Cardiac muscle cell (in vitro differentiated cells and primary cell): ENCODE measurements around the gene UNC5C. TPM values are rescaled to one million over a fixed set of nuclear protein-coding genes. Genes with fewer than 3 reads are reported as not detected.

Experiments used
- DNase-seq, 2 donors: peaks; one replicate each; pipeline versions ENCODE4 v3.0.0 to v3.0.0-alpha.2; 2010 to 2017; ENCODE audit warnings: low read depth in 1 of 2, low spot score in 1 of 2
- H3K27ac ChIP-seq: fragments of 200-600 bp; sonication (generic); 2 replicates; pipeline ENCODE4 v1.5.1; 2016
- H3K27me3 ChIP-seq: fragments of 200-600 bp; sonication (generic); 2 replicates; pipeline ENCODE4 v1.6.0; 2016; ENCODE audit warnings: control low read depth
- H3K36me3 ChIP-seq: fragments of 200-600 bp; sonication (generic); 2 replicates; pipeline ENCODE4 v1.5.1; 2016; ENCODE audit warnings: control low read depth
- H3K4me1 ChIP-seq: fragments of 200-600 bp; sonication (generic); 2 replicates; pipeline ENCODE4 v1.8.1; 2017; ENCODE audit warnings: low read depth, mild to moderate bottlenecking, mixed run types
- H3K4me3 ChIP-seq: fragments of 200-600 bp; sonication (generic); 2 replicates; pipeline ENCODE4 v1.5.1; 2016; ENCODE audit warnings: mild to moderate bottlenecking
- H3K9me3 ChIP-seq: fragments of 200-600 bp; sonication (generic); 2 replicates; pipeline ENCODE4 v1.5.1; 2017; ENCODE audit warnings: low read depth, mild to moderate bottlenecking, control low read depth
- polyA plus RNA-seq: library from polyadenylated mRNA; unstranded; fragments of >200 nt; fragmentation: Nextera tagmentation; extraction: Ambion mirVana; gene quantifications from 2 replicates; pipeline ENCODE4 v1.2.1, GENCODE V29; 2016
- total RNA-seq: library from RNA; depleted of rRNA; stranded (reverse); fragments of >200 nt; gene quantifications from 2 replicates; pipeline ENCODE4 v1.2.3, GENCODE V29; 2016
- TF ChIP-seq, protein P1 (sequence below): IDR thresholded peaks from 2 replicates; pipeline ENCODE4 v1.5.1; 2012; ENCODE audit warnings: low read depth, mild to moderate bottlenecking, low read length

The UNC5C gene
- total and polyA plus RNA-seq, 2 experiments from 2014 or later, result 13.4 to 28.4 TPM

DNA sequence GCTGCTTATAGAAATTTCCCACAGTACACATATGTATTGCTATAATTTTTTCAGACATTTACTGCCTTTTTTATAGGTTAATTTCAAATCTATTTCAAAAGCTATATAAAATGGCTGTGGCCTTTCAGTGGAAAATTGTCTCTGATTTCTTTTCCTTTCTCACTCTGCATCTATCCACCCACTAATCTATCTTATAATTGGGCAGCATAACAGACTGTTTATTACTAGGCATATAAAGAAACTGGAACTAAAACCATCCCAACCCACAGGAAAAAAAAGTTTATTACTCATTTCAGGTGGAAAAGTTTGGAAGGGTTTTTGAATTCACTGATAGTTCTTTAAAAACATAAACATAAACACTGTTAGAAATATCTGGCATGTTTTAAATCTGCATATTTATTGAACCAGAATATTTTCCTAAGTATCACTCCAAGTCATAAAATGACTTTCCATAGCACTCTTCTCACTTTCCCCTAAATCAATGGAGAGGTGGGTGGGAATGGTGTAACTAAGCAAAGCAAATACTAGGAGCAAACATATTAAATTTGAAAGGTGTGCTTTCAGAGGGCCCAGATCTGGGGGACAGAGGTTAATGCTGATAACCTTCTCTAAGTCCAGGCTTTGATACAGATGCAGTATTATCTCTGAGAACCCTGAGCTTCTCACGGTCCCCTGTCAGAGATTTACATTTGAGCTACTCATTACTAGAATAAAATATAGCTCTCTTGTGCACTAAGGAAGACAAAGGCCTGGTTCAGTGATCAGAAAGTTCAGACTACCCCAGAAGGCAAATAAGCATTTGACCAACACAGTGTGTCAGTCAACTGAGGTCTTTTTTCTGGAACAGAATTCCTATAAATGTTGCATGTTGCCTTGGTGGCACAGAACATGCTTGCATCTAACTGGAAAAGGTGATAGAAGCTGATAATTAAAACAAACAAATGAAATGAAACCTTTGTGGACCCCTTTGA, 328.3 kb downstream of the UNC5C start:
- Histone ChIP-seq H3K4me1 (peaks cover 35% of the 10 kb centered on the region), H3K36me3 (peaks cover 4% of the 10 kb centered on the region), H3K27ac (peak overlapping the region; percentile 71), H3K4me3 (no peak overlapping the region), H3K27me3 (no peaks in the 10 kb centered on the region), H3K9me3 (no peaks in the 10 kb centered on the region)
- DNase-seq, result no peak
- TF ChIP-seq, protein P1, sequence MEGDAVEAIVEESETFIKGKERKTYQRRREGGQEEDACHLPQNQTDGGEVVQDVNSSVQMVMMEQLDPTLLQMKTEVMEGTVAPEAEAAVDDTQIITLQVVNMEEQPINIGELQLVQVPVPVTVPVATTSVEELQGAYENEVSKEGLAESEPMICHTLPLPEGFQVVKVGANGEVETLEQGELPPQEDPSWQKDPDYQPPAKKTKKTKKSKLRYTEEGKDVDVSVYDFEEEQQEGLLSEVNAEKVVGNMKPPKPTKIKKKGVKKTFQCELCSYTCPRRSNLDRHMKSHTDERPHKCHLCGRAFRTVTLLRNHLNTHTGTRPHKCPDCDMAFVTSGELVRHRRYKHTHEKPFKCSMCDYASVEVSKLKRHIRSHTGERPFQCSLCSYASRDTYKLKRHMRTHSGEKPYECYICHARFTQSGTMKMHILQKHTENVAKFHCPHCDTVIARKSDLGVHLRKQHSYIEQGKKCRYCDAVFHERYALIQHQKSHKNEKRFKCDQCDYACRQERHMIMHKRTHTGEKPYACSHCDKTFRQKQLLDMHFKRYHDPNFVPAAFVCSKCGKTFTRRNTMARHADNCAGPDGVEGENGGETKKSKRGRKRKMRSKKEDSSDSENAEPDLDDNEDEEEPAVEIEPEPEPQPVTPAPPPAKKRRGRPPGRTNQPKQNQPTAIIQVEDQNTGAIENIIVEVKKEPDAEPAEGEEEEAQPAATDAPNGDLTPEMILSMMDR, result no peak

DNA sequence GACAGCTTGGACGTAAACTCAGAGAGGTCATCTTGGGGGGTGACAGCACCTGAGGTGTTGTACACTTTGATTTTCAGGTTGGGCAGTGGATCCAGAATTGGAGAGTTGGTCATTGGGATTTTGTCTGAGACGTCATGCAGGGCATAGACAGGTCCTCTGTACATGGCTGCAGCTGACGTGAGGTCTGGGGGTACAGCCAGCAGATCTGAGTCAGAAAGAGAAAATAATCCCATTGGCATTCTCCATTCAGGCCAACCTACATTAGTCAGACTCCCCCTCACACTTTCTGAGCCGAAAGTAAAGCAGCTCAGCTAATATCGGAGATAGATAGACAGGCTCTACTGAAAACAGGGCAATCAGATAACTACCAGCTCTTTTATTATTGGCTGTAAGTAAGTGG, 329.7 kb downstream of the UNC5C start:
- Histone ChIP-seq H3K4me3 (no peak overlapping the region), H3K27ac (no peak overlapping the region), H3K36me3 (peaks cover 4% of the 10 kb centered on the region), H3K9me3 (no peaks in the 10 kb centered on the region), H3K27me3 (no peaks in the 10 kb centered on the region), H3K4me1 (peaks cover 35% of the 10 kb centered on the region)
- peak in 1 of 2 donors; percentile 28 for DNase-seq
- TF ChIP-seq, protein P1, result no peak

DNA sequence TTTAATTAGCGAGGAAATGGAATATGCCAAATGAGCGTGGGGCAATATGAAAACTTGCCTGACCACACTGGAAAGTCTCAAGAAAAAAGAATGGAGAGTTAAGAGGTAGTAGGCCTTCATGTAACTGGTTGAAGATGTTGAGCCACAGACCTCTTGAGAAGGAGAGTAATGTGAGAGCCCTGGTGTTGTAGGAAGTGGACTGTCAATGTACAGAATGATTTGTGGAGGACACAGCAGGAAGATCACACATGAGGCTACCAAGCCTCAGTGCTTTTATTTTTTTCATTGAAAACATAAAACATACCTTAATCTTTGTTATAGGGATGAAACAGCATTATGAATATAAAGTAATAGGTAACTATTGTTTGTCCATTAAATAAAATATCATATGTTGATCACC, 331.6 kb downstream of the UNC5C start:
- no peak for DNase-seq
- TF ChIP-seq, protein P1, result no peak
- Histone ChIP-seq H3K4me1 (peaks cover 33% of the 10 kb centered on the region), H3K36me3 (peaks cover 4% of the 10 kb centered on the region), H3K4me3 (no peak overlapping the region), H3K27me3 (no peaks in the 10 kb centered on the region), H3K27ac (no peak overlapping the region), H3K9me3 (no peaks in the 10 kb centered on the region)

DNA sequence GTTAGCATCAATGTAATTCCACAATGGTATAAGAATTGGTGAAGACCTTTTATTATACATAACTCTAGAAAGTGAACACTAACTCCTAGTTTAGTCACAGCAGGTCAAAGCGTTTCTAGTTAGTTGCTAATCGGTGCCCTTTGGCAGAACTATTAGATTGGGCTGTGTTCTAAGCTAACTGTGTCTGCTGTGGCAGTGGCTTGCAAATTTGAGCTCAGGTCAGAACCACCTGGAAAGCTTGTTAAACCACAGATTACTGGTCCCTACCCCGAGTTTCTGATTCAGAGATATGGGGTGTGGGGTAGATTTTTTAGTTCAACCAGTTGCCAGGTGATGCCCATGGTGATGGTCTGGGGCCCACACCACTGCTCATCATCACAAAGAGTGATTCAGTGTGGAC, 332.1 kb downstream of the UNC5C start:
- Histone ChIP-seq H3K36me3 (peaks cover 4% of the 10 kb centered on the region), H3K9me3 (no peaks in the 10 kb centered on the region), H3K4me1 (peaks cover 33% of the 10 kb centered on the region), H3K4me3 (no peak overlapping the region), H3K27ac (no peak overlapping the region), H3K27me3 (no peaks in the 10 kb centered on the region)
- no peak for DNase-seq
- TF ChIP-seq, protein P1, result no peak

DNA sequence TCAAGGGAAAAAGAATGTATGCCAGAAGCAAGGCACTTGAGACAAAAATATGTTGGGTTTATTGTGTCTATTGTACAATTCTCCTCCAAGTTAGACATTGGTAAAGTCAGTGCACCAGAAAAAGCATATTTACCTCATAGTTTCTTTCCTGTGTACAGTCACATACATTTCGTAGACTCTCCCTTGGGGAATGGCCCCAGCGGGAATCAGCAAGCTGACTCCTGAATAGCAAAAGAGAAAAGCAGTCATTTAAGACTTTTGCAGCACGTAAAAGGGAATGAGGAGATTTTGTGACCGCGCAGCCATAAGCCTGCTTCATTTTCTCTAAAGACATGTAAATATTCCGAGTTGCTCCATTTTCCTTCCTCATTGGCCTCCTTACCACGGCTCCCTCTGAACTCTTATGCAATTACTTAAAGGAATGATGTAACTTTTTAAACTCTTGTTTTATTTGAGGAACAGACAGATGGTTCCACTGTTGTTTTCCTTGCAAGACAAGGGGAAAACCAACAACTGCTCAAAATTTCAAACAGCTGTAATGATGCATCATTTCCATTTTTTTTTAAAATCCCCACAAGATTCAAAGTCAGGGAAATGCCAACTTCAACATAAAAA, 332.7 kb downstream of the UNC5C start:
- Histone ChIP-seq H3K4me1 (peaks cover 32% of the 10 kb centered on the region), H3K4me3 (no peak overlapping the region), H3K27ac (no peak overlapping the region), H3K27me3 (no peaks in the 10 kb centered on the region), H3K36me3 (peaks cover 4% of the 10 kb centered on the region), H3K9me3 (no peaks in the 10 kb centered on the region)
- TF ChIP-seq, protein P1, result no peak
- DNase-seq, result peak in 1 of 2 donors; percentile 20
